ENCODE data around the gene RNF212. TPM values are rescaled to one million over a fixed set of nuclear protein-coding genes. Genes with fewer than 3 reads are reported as not detected.

The RNF212 gene
- total RNA-seq, 1 donor = 2.8 TPM

DNA sequence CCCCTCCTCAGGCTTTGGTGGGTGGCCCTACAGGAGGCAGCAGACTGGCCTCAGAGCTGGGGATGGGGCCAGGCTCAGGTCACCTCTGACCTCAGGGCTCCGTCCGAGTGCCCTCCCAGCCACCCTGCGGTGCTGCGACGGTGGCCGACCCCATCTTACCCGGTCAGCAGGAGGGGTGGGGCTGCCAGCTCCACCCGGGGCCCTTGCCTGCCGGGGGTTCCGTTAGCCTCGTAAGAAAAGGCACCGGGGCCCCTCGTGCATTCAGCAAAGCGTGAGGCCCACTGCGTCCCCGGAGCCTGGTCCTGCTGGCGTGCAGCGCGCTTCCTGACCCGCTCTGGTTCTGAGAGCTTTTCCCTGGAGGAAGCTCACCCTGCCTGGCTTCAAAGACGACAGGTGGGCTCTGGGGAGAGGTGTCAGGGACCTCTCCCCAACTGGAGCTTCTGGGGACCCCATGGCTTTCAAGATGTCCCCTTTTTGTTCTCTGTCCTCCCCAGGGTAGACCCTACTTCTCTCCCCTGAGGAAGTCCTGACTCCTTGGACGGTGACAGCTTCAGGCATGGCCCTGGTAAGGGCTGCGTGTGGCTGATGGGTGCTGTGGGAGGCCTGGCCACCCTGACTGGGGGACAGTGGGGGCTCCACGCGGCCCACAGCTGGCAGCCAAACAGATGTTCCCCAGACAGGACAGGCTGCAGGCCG is 86.0 kb downstream of the RNF212 start:
- TF ChIP-seq, protein P1, sequence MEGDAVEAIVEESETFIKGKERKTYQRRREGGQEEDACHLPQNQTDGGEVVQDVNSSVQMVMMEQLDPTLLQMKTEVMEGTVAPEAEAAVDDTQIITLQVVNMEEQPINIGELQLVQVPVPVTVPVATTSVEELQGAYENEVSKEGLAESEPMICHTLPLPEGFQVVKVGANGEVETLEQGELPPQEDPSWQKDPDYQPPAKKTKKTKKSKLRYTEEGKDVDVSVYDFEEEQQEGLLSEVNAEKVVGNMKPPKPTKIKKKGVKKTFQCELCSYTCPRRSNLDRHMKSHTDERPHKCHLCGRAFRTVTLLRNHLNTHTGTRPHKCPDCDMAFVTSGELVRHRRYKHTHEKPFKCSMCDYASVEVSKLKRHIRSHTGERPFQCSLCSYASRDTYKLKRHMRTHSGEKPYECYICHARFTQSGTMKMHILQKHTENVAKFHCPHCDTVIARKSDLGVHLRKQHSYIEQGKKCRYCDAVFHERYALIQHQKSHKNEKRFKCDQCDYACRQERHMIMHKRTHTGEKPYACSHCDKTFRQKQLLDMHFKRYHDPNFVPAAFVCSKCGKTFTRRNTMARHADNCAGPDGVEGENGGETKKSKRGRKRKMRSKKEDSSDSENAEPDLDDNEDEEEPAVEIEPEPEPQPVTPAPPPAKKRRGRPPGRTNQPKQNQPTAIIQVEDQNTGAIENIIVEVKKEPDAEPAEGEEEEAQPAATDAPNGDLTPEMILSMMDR (IDR thresholded peaks at IDR 0.05; ENCODE audit: insufficient read depth, low read length) = no peak
- H3K4me3 ChIP-seq (ENCODE audit: low read depth, low read length) = no peak overlapping the region
- no peak for DNase-seq (ENCODE audit: low read depth)

DNA sequence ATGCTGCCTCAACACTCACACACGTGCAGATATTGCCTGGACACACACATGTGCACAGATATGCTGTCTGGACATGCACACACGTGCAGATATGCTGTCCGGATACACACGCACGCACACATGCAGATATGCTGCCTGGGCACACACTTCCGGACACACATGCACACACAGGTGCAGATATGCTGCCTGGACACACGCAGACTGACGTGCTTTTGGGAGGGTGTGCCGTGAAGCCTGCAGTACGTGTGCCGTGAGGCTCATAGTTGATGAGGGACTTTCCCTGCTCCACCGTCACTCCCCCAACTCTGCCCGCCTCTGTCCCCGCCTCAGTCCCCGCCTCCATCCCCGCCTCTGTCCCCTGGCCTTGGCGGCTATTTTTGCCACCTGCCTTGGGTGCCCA is 87.2 kb downstream of the RNF212 start:
- TF ChIP-seq, protein P1 (IDR thresholded peaks at IDR 0.05; ENCODE audit: insufficient read depth, low read length) = no peak
- no peak for DNase-seq (ENCODE audit: low read depth)
- H3K4me3 ChIP-seq (ENCODE audit: low read depth, low read length) = no peak overlapping the region

DNA sequence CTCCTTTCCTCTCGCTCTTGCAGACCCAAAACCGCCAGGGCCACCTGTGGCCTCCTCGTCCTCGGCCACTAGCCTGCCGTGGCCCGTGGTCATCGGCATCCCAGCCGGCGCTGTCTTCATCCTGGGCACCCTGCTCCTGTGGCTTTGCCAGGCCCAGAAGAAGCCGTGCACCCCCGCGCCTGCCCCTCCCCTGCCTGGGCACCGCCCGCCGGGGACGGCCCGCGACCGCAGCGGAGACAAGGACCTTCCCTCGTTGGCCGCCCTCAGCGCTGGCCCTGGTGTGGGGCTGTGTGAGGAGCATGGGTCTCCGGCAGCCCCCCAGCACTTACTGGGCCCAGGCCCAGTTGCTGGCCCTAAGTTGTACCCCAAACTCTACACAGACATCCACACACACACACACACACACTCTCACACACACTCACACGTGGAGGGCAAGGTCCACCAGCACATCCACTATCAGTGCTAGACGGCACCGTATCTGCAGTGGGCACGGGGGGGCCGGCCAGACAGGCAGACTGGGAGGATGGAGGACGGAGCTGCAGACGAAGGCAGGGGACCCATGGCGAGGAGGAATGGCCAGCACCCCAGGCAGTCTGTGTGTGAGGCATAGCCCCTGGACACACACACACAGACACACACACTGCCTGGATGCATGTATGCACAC is 88.3 kb downstream of the RNF212 start:
- no peak overlapping the region for H3K4me3 ChIP-seq (ENCODE audit: low read depth, low read length)
- no peak for DNase-seq (ENCODE audit: low read depth)
- TF ChIP-seq, protein P1 (IDR thresholded peaks at IDR 0.05; ENCODE audit: insufficient read depth, low read length) = no peak

DNA sequence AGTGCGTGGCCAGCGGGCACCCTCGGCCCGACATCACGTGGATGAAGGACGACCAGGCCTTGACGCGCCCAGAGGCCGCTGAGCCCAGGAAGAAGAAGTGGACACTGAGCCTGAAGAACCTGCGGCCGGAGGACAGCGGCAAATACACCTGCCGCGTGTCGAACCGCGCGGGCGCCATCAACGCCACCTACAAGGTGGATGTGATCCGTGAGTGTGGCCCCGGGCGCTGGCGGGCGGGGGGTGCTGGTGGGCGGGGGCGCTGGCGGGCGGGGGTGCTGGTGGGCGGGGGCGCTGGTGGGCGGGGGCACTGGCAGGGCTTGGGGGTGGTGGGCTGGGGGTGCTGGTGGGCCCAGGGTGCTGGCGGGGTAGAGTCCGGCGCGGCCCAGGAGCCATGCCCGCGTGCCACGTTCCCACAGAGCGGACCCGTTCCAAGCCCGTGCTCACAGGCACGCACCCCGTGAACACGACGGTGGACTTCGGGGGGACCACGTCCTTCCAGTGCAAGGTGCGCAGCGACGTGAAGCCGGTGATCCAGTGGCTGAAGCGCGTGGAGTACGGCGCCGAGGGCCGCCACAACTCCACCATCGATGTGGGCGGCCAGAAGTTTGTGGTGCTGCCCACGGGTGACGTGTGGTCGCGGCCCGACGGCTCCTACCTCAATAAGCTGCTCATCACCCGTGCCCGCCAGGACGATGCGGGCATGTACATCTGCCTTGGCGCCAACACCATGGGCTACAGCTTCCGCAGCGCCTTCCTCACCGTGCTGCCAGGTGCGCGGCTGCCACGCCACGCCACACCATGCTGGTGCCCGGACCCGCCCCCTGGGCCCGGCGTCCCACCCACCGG is 89.2 kb downstream of the RNF212 start:
- H3K4me3 ChIP-seq (ENCODE audit: low read depth, low read length) = no peak overlapping the region
- TF ChIP-seq, protein P1 (IDR thresholded peaks at IDR 0.05; ENCODE audit: insufficient read depth, low read length) = no peak
- no peak for DNase-seq (ENCODE audit: low read depth)

DNA sequence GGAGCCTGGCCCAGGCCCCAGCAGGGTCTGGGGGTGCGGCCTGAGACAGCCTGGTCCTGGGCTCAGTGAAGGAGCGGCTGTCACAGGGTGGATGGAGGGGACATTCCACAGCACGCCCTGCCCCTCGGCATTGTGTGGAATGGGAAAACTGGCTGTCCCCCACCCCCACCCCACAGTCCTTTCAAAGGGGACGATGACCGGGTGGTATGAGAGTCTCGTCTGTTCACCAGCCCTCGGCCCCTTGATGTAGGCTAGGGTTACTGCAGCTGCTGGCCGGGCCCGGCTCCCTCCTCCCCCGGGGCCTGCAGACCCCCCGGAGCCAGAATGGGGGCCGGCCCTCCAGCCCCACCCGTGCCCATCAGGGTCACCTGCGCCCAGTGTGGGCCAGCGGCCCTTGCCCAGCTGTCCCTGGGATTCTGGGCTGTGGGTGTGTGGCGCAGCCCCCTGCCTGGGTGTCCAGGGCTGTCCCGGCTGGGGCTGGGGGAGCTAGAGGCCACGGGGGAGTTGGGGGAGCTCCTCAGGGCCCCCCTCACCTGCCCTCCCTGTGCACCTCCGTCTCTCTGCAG is 90.2 kb downstream of the RNF212 start:
- no peak overlapping the region for H3K4me3 ChIP-seq (ENCODE audit: low read depth, low read length)
- TF ChIP-seq, protein P1 (IDR thresholded peaks at IDR 0.05; ENCODE audit: insufficient read depth, low read length) = no peak
- DNase-seq (ENCODE audit: low read depth) = no peak

DNA sequence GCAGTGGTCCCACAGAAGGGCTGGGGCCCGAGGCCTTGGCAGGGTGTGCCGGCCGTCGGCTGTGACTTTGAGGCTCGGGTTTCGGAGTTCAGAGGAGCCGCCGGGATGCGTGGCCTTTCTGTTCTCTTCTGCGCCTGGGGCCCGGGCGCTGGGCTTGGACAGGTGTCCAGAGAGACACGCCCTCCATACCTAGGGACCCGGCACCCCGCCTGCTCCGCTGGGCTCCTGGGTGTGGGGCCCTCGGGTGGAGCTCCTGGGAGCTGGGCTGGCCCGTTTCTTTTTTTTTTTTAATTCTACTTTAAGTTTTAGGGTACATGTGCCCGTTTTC is 90.7 kb downstream of the RNF212 start:
- TF ChIP-seq, protein P1 (IDR thresholded peaks at IDR 0.05; ENCODE audit: insufficient read depth, low read length) = no peak
- no peak for DNase-seq (ENCODE audit: low read depth)
- no peak overlapping the region for H3K4me3 ChIP-seq (ENCODE audit: low read depth, low read length)

All from fibroblast of the aortic adventitia (primary cell).